GM12878 (cell line): ENCODE results near the gene ITPRIPL2. TPM values are rescaled to one million over a fixed set of nuclear protein-coding genes. Genes with fewer than 3 reads are reported as not detected.

Source experiments
- BHLHE40 ChIP-seq, 2 experiments: fragments of 450-650 bp in 1 of 2; IDR thresholded peaks; 2 replicates each; pipeline ENCODE4 v1.6.1; 2011 to 2017; ENCODE audit warnings: low read depth in 2 of 2, borderline replicate concordance in 1 of 2, improper control_type of control experiment in 1 of 2, low read length in 1 of 2, mild to moderate bottlenecking in 1 of 2
- BMI1 ChIP-seq: fragments of 450-650 bp; IDR thresholded peaks from 2 replicates; pipeline ENCODE4 v1.6.1; 2016; ENCODE audit warnings: mild to moderate bottlenecking, moderate library complexity, borderline replicate concordance
- CHD1 ChIP-seq: IDR thresholded peaks from 2 replicates; pipeline ENCODE4 v1.6.1; 2012; ENCODE audit warnings: low read depth, low read length, improper control_type of control experiment
- CHD4 ChIP-seq: fragments of 200-600 bp; sonication (generic); IDR thresholded peaks from 2 replicates; pipeline ENCODE4 v1.6.1; 2016; ENCODE audit warnings: mild to moderate bottlenecking
- FOS ChIP-seq: IDR thresholded peaks from 3 replicates; pipeline ENCODE4 v1.6.1; 2011; ENCODE audit warnings: borderline replicate concordance; ENCODE audit not compliant: insufficient read length; ENCODE audit errors: extremely low read depth
- GATAD2B ChIP-seq: fragments of 450-650 bp; conservative IDR thresholded peaks from 2 replicates; pipeline ENCODE4 v1.6.1; 2017; ENCODE audit warnings: low read depth, mild to moderate bottlenecking, moderate library complexity
- IRF4 ChIP-seq: IDR thresholded peaks from 2 replicates; pipeline ENCODE4 v1.6.1; 2011; ENCODE audit warnings: low read depth, low read length
- PAX5 ChIP-seq: IDR thresholded peaks from 2 replicates; pipeline ENCODE4 v1.6.1; 2011; ENCODE audit warnings: low read depth, low read length, borderline replicate concordance
- POLR2A ChIP-seq: IDR thresholded peaks from 2 replicates; pipeline ENCODE4 v1.6.1; 2011; ENCODE audit warnings: low read depth, mild to moderate bottlenecking, low read length
- POLR2AphosphoS5 ChIP-seq: IDR thresholded peaks from 2 replicates; pipeline ENCODE4 v1.6.1; 2011; ENCODE audit warnings: mild to moderate bottlenecking, low read length, inconsistent platforms
- SKIL ChIP-seq: fragments of 450-650 bp; IDR thresholded peaks from 2 replicates; pipeline ENCODE4 v1.6.1; 2017; ENCODE audit warnings: mild to moderate bottlenecking, low read depth, inconsistent platforms; ENCODE audit not compliant: poor library complexity, severe bottlenecking
- TARDBP ChIP-seq: IDR thresholded peaks from 2 replicates; pipeline ENCODE4 v1.6.1; 2016; ENCODE audit warnings: borderline replicate concordance
- TCF12 ChIP-seq: IDR thresholded peaks from 2 replicates; pipeline ENCODE4 v1.6.1; 2011; ENCODE audit warnings: low read depth, mild to moderate bottlenecking, low read length
- ZNF217 ChIP-seq: fragments of 450-650 bp; IDR thresholded peaks from 2 replicates; pipeline ENCODE4 v1.6.1; 2017; ENCODE audit warnings: antibody characterized with exemption, mild to moderate bottlenecking
- ZNF592 ChIP-seq: fragments of 450-650 bp; IDR thresholded peaks from 2 replicates; pipeline ENCODE4 v1.6.1; 2017; ENCODE audit warnings: mild to moderate bottlenecking, moderate library complexity
- polyA plus RNA-seq, 11 experiments: library from polyadenylated mRNA; depleted of rRNA in 4 of 11; unstranded in 6 of 11; stranded (reverse) in 5 of 11; fragments of >200 nt; fragmentation: Nextera tagmentation in 4 of 11; fragmentation: Illumina TruSeq in 1 of 11; extraction: Ambion mirVana in 4 of 11; extraction: Trizol in 1 of 11; gene quantifications; 1 replicate in 1 of 11; 2 replicates in 10 of 11; pipeline versions ENCODE4 v1.2.1 to v1.2.3, GENCODE V29; 2011 to 2016; ENCODE audit warnings: inconsistent platforms in 2 of 11, missing spikeins in 2 of 11, low read depth in 1 of 11
- total RNA-seq, 4 experiments: library from RNA; depleted of rRNA in 3 of 4; stranded (reverse); fragments of >200 nt in 3 of 4; fragmentation: Illumina TruSeq in 1 of 4; extraction: Trizol in 1 of 4; gene quantifications; 2 replicates each; pipeline versions ENCODE4 v1.2.1 to v1.2.3, GENCODE V29; 2013 to 2021
- TF ChIP-seq, protein P1 (sequence below): IDR thresholded peaks from 2 replicates; pipeline ENCODE4 v1.6.1; 2012; ENCODE audit warnings: mild to moderate bottlenecking, low read depth, low read length
- TF ChIP-seq, protein P2 (sequence below): fragments of 450-650 bp; IDR thresholded peaks from 2 replicates; pipeline ENCODE4 v1.6.1; 2018; ENCODE audit warnings: borderline replicate concordance, mild to moderate bottlenecking; ENCODE audit not compliant: partially characterized antibody
- TF ChIP-seq, protein P3 (sequence below): IDR thresholded peaks from 2 replicates; pipeline ENCODE4 v1.6.1; 2012; ENCODE audit warnings: low read length, inconsistent platforms

Gene ITPRIPL2
- total and polyA plus RNA-seq, 10 of the 15 experiments (the other 5 are each of a cell fraction or from before 2014, with no cell fraction given), result 0.48 to 14.3 (median 3.5) TPM

GRCh38 chr16:19095654-19096053, 18.1 kb upstream of the ITPRIPL2 start (continued):
- TF ChIP-seq ZNF592, result no peak
- no peak for TF ChIP-seq BMI1
- TF ChIP-seq, protein P1, sequence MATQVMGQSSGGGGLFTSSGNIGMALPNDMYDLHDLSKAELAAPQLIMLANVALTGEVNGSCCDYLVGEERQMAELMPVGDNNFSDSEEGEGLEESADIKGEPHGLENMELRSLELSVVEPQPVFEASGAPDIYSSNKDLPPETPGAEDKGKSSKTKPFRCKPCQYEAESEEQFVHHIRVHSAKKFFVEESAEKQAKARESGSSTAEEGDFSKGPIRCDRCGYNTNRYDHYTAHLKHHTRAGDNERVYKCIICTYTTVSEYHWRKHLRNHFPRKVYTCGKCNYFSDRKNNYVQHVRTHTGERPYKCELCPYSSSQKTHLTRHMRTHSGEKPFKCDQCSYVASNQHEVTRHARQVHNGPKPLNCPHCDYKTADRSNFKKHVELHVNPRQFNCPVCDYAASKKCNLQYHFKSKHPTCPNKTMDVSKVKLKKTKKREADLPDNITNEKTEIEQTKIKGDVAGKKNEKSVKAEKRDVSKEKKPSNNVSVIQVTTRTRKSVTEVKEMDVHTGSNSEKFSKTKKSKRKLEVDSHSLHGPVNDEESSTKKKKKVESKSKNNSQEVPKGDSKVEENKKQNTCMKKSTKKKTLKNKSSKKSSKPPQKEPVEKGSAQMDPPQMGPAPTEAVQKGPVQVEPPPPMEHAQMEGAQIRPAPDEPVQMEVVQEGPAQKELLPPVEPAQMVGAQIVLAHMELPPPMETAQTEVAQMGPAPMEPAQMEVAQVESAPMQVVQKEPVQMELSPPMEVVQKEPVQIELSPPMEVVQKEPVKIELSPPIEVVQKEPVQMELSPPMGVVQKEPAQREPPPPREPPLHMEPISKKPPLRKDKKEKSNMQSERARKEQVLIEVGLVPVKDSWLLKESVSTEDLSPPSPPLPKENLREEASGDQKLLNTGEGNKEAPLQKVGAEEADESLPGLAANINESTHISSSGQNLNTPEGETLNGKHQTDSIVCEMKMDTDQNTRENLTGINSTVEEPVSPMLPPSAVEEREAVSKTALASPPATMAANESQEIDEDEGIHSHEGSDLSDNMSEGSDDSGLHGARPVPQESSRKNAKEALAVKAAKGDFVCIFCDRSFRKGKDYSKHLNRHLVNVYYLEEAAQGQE, result no peak
- TF ChIP-seq, protein P2, sequence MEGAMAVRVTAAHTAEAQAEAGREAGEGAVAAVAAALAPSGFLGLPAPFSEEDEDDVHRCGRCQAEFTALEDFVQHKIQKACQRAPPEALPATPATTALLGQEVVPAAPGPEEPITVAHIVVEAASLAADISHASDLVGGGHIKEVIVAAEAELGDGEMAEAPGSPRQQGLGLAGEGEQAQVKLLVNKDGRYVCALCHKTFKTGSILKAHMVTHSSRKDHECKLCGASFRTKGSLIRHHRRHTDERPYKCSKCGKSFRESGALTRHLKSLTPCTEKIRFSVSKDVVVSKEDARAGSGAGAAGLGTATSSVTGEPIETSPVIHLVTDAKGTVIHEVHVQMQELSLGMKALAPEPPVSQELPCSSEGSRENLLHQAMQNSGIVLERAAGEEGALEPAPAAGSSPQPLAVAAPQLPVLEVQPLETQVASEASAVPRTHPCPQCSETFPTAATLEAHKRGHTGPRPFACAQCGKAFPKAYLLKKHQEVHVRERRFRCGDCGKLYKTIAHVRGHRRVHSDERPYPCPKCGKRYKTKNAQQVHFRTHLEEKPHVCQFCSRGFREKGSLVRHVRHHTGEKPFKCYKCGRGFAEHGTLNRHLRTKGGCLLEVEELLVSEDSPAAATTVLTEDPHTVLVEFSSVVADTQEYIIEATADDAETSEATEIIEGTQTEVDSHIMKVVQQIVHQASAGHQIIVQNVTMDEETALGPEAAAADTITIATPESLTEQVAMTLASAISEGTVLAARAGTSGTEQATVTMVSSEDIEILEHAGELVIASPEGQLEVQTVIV, result no peak
- no peak for TF ChIP-seq BHLHE40 (IDR thresholded peaks at IDR 0.05; ENCODE audit: borderline replicate concordance in 1 of 2, low read depth in 2 of 2, low read length in 1 of 2)
- no peak for TF ChIP-seq POLR2A
- no peak for TF ChIP-seq FOS
- no peak for TF ChIP-seq ZNF217
- TF ChIP-seq IRF4, result no peak
- TF ChIP-seq TCF12, result peak; percentile 78
- TF ChIP-seq POLR2AphosphoS5, result no peak
- peak; percentile 22 for TF ChIP-seq SKIL
- no peak for TF ChIP-seq TARDBP
- no peak for TF ChIP-seq PAX5
- no peak for TF ChIP-seq CHD1
- TF ChIP-seq, protein P3, sequence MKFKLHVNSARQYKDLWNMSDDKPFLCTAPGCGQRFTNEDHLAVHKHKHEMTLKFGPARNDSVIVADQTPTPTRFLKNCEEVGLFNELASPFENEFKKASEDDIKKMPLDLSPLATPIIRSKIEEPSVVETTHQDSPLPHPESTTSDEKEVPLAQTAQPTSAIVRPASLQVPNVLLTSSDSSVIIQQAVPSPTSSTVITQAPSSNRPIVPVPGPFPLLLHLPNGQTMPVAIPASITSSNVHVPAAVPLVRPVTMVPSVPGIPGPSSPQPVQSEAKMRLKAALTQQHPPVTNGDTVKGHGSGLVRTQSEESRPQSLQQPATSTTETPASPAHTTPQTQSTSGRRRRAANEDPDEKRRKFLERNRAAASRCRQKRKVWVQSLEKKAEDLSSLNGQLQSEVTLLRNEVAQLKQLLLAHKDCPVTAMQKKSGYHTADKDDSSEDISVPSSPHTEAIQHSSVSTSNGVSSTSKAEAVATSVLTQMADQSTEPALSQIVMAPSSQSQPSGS, result peak; percentile 52
- no peak for TF ChIP-seq GATAD2B
- TF ChIP-seq CHD4, result no peak
